GM10847 (cell line): ENCODE data around the gene GABARAP.

ENCODE experiments used
- POLR2A ChIP-seq: IDR thresholded peaks from 2 replicates; pipeline ENCODE4 v1.6.1; 2011; ENCODE audit not compliant: insufficient read length; ENCODE audit errors: extremely low read depth

GABARAP gene

GRCh38 chr17:7241783-7242716, at the start of gene GABARAP:
TSS of gene GABARAP (minus strand) at chr17:7242449. CDS start at chr17:7242330, 119 bp downstream.
- peak; percentile 30 for TF ChIP-seq POLR2A

GRCh38 chr17:7290685-7291084, 48.4 kb upstream of the GABARAP start:
- no peak for TF ChIP-seq POLR2A

DNA sequence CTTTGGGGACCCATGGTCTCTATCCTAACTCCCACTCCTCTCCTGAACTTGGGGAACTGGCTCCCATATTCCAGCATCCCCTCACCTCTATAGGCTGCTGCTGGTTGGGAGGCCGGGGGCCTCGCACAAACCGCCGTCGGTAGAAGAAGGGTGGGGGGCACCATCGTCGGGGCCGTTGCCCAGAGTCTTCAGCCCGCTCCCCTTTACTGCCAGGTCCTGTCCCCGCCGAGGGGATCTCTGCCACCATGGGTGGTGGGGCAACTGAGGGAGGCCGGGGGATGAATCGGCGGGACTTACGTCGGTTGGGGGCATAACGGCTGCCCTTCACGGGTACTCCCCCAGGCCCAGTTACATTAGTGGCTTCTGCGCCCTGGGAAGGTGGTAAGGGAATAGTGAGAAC, 47.9 kb upstream of the GABARAP start:
- TF ChIP-seq POLR2A = no peak

GRCh38 chr17:7289256-7290032, 47.2 kb upstream of the GABARAP start:
- no peak for TF ChIP-seq POLR2A

- no peak for TF ChIP-seq POLR2A
Observed at GRCh38 chr17:7285679-7286078, 43.4 kb upstream of the GABARAP start.

- TF ChIP-seq POLR2A = no peak
Observed at GRCh38 chr17:7284911-7285310, 42.7 kb upstream of the GABARAP start.

DNA sequence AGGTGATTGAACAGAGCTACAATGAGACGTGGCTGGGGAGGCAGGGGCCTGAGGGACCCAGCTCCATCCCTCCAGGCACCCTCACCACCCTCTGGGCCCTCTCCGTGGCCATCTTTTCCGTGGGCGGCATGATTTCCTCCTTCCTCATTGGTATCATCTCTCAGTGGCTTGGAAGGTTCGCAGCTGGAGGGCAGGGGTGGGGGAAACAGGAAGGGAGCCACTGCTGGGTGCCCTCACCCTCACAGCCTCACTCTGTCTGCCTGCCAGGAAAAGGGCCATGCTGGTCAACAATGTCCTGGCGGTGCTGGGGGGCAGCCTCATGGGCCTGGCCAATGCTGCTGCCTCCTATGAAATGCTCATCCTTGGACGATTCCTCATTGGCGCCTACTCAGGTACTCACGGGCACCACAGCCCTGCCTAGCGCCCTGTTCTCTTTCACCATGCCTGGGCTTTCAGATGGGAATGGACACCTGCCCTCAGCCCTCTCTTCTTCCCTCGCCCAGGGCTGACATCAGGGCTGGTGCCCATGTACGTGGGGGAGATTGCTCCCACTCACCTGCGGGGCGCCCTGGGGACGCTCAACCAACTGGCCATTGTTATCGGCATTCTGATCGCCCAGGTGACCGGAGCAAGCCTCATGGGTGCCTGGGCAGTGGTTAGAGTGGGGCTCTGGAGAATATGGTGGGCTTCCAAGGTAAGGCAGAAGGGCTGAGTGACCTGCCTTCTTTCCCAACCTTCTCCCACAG, 41.4 kb upstream of the GABARAP start:
- TF ChIP-seq POLR2A = no peak

GRCh38 chr17:7282752-7283321, 40.6 kb upstream of the GABARAP start:
- TF ChIP-seq POLR2A = no peak

- no peak for TF ChIP-seq POLR2A
Observed at GRCh38 chr17:7281953-7282751, 39.9 kb upstream of the GABARAP start.

DNA sequence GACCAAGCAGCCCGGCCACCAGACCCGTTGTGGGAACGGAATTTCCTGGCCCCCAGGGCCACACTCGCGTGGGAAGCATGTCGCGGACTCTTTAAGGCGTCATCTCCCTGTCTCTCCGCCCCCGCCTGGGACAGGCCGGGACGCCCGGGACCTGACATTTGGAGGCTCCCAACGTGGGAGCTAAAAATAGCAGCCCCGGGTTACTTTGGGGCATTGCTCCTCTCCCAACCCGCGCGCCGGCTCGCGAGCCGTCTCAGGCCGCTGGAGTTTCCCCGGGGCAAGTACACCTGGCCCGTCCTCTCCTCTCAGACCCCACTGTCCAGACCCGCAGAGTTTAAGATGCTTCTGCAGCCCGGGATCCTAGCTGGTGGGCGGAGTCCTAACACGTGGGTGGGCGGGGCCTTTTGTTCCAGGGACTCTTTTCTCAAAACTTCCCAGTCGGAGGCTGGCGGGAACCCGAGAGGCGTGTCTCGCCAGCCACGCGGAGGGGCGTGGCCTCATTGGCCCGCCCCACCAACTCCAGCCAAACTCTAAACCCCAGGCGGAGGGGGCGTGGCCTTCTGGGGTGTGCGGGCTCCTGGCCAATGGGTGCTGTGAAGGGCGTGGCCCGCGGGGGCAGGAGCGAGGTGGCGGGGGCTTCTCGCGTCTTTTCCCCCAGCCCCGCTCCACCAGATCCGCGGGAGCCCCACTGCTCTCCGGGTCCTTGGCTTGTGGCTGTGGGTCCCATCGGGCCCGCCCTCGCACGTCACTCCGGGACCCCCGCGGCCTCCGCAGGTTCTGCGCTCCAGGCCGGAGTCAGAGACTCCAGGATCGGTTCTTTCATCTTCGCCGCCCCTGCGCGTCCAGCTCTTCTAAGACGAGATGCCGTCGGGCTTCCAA, 39.1 kb upstream of the GABARAP start, which contains the start of gene SLC2A4:
Gene SLC2A4, plus strand, starts transcription at position 645 of the 879 bp plus-strand sequence. Its CDS starts 217 bp downstream, at position 862.
- TF ChIP-seq POLR2A = no peak

DNA sequence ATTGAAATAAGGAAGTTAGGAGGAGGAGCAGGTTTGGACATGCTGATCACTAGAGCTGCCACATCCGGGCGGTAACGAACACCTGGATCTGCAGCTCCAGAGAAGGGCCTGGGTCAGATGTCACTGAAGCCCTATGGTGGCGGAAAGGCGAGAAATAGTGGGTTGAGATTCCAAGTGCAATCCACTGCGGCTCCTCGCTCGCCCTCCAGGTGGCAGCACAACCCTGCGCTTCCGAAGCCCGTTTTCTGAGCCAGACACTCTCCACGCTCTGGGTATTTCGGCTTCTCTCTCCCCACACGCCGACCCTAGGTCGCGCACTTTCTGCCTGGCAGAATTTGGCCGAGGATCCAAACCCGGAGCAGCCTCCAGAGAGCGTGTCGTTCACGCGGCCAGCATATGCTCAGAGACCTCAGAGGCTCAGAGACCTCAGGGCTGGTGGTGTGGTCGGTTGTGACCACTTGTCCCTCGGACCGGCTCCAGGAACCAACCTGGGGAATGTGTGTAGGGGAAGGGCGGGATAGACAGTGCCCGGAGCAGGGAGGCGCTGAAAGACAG, 38.3 kb upstream of the GABARAP start:
- no peak for TF ChIP-seq POLR2A

GRCh38 chr17:7279448-7279847, 37.2 kb upstream of the GABARAP start:
- no peak for TF ChIP-seq POLR2A

GRCh38 chr17:7266784-7267183, 24.5 kb upstream of the GABARAP start:
- TF ChIP-seq POLR2A = no peak
